ENCODE results near the gene ARHGAP10.

The ARHGAP10 gene

DNA sequence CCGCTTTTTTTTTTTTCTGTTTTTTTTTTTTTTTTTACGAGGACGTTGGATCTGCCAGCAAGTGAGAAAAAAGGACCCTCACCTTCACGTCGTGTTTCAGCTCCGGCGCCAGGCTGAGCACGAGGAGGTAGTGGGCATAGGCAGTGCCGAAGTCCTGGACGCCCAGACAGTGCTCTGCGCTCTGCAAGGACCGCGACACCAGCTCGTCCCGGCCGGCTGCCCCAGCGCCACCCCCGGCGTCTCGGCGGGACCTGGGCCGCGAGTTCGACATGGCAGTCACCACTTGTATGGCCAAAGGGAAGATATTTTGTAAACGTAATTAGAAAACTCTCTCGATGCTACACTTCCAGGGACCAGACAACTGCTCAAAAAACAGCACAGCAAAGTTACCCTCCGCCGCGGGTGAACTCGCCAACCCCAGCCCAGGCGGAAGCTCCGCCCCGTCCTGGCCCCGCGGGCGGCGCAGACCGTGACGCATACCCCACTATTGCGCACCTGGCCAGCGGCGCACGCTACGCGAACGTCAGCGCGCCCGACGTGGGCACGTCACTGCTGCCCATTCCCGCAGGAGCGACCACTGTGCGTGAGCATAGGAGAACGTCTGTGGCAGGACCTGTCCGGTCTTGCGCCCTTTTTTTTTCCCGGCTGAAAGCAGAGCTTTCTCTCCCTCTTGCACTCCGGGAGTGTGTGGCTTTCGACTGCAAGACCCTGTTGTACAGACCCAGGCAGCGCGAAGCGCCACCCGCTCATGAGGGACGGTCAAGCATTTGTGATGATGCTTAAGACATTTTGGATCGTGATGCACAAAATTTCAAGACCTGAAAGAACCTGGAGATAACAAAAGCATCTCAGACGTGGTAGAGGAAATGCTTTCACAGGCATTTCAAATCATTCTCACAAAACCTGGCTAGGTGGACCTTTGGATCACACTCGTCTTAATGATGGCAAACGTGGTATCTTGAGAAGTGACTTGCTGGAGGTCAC is 47.9 kb upstream of the ARHGAP10 start, which contains the start of gene PRMT9:
Gene PRMT9, minus strand, starts transcription at position 447 of the 984 bp plus-strand sequence. Its CDS starts 176 bp downstream, at position 271.
- Histone ChIP-seq H4K20me1 (ENCODE audit: insufficient read depth, low read length) (peaks cover 4% of the 10 kb centered on the region; the same call in 1 of the 2 replicates), H3K9ac (ENCODE audit: low read depth, low read length) (peak within 1 kb of the TSS; percentile 95), H3K36me3 (ENCODE audit: insufficient read depth, low read length) (peaks cover 6% of the 10 kb centered on the region), H3K27me3 (ENCODE audit: insufficient read depth, low read length, poor library complexity) (no peaks in the 10 kb centered on the region), H2AFZ (ENCODE audit: low read depth, low read length) (peak within 1 kb of the TSS; percentile 100), H3K4me2 (ENCODE audit: insufficient read depth, low read length) (peak within 1 kb of the TSS; percentile 94), H3K9me3 (ENCODE audit: insufficient read depth, low read length, severe bottlenecking) (no peaks in the 10 kb centered on the region), H3K27ac (ENCODE audit: low read length) (peak within 1 kb of the TSS; percentile 90), H3K4me1 (ENCODE audit: insufficient read depth, low read length) (peaks cover 32% of the 10 kb centered on the region), H3K4me3 (ENCODE audit: low read depth in 1 of 2, low read length in 2 of 2) (peak within 1 kb of the TSS; percentile 96 to 98), H3K79me2 (ENCODE audit: insufficient read depth, low read length) (peaks cover 30% of the 10 kb centered on the region)
- ATAC-seq (ENCODE audit: insufficient read depth, low read depth) = peak; percentile 96
- no peak for TF ChIP-seq EZH2 (IDR thresholded peaks at IDR 0.05; ENCODE audit: borderline replicate concordance, low read depth, low read length, severe bottlenecking)
- TF ChIP-seq, protein P1, sequence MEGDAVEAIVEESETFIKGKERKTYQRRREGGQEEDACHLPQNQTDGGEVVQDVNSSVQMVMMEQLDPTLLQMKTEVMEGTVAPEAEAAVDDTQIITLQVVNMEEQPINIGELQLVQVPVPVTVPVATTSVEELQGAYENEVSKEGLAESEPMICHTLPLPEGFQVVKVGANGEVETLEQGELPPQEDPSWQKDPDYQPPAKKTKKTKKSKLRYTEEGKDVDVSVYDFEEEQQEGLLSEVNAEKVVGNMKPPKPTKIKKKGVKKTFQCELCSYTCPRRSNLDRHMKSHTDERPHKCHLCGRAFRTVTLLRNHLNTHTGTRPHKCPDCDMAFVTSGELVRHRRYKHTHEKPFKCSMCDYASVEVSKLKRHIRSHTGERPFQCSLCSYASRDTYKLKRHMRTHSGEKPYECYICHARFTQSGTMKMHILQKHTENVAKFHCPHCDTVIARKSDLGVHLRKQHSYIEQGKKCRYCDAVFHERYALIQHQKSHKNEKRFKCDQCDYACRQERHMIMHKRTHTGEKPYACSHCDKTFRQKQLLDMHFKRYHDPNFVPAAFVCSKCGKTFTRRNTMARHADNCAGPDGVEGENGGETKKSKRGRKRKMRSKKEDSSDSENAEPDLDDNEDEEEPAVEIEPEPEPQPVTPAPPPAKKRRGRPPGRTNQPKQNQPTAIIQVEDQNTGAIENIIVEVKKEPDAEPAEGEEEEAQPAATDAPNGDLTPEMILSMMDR (IDR thresholded peaks at IDR 0.05; ENCODE audit: borderline replicate concordance, extremely low read depth, low read length, poor library complexity, severe bottlenecking) = no peak
- peak; percentile 87 for DNase-seq

DNA sequence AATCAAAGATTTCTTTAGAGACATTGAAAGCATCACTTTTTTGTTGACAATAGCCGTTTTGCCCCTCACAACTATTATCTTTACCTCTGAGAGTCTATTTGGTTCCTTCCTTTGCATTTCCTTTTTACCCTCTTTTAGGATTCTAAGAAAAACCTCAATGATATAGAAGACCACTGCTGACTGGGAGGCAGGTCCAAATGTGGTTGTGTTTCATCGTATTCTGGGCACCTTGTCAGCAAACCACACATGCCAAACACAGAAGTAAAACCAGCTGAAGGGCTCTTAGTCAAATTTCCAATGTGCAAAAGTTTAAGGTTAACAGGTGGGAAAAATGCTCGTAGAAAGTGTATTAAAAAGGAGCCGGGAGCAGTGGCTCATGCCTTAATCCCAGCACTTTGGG is 42.8 kb upstream of the ARHGAP10 start:
- Histone ChIP-seq H2AFZ (ENCODE audit: low read depth, low read length) (no peak overlapping the region; the same call in 1 of the 2 replicates), H4K20me1 (ENCODE audit: insufficient read depth, low read length) (no peaks in the 10 kb centered on the region)
- peak; percentile 87 for ATAC-seq (ENCODE audit: insufficient read depth, low read depth)

DNA sequence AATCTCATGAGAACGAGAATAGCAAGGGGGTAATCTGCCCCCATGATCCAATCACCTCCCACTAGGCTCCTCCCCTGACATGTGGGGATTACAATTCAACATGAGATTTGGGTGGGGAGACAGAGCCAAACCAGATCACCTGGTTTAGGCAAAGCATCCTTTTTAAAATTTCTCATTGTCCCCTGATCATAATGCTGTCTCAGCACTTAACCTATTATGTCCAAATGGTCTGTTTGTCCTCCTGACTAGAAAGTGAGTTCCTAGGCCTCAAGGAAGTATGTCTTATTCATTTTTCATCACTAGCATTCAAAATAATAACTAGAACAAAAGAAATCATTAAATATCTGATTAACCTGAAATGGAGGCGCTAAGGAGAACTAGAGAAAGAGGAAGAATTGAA is 40.1 kb upstream of the ARHGAP10 start:
- Histone ChIP-seq H3K4me1 (ENCODE audit: insufficient read depth, low read length) (peaks cover 23% of the 10 kb centered on the region), H3K36me3 (ENCODE audit: insufficient read depth, low read length) (no peaks in the 10 kb centered on the region), H3K27ac (ENCODE audit: low read length) (no peak overlapping the region), H3K4me2 (ENCODE audit: insufficient read depth, low read length) (no peak overlapping the region), H3K4me3 (ENCODE audit: low read depth in 1 of 2, low read length in 2 of 2) (no peak overlapping the region), H3K27me3 (ENCODE audit: insufficient read depth, low read length, poor library complexity) (no peaks in the 10 kb centered on the region), H2AFZ (ENCODE audit: low read depth, low read length) (no peak overlapping the region), H3K9ac (ENCODE audit: low read depth, low read length) (no peak overlapping the region), H3K9me3 (ENCODE audit: insufficient read depth, low read length, severe bottlenecking) (no peaks in the 10 kb centered on the region), H3K79me2 (ENCODE audit: insufficient read depth, low read length) (no peaks in the 10 kb centered on the region), H4K20me1 (ENCODE audit: insufficient read depth, low read length) (no peaks in the 10 kb centered on the region)
- DNase-seq (no peak), ATAC-seq (ENCODE audit: insufficient read depth, low read depth) (no peak)
- TF ChIP-seq, protein P1 (IDR thresholded peaks at IDR 0.05; ENCODE audit: borderline replicate concordance, extremely low read depth, low read length, poor library complexity, severe bottlenecking) = no peak
- no peak for TF ChIP-seq EZH2 (IDR thresholded peaks at IDR 0.05; ENCODE audit: borderline replicate concordance, low read depth, low read length, severe bottlenecking)

More for the DNA sequence above, 42.8 kb upstream of the ARHGAP10 start:
- H3K36me3 ChIP-seq (ENCODE audit: insufficient read depth, low read length) = no peaks in the 10 kb centered on the region; the same call in 1 of the 2 replicates
- H3K9ac ChIP-seq (ENCODE audit: low read depth, low read length) = peak overlapping the region; percentile 9; the same call in 1 of the 2 replicates
- TF ChIP-seq EZH2 (IDR thresholded peaks at IDR 0.05; ENCODE audit: borderline replicate concordance, low read depth, low read length, severe bottlenecking) = no peak
- TF ChIP-seq, protein P1 (IDR thresholded peaks at IDR 0.05; ENCODE audit: borderline replicate concordance, extremely low read depth, low read length, poor library complexity, severe bottlenecking) = no peak
- H3K9me3 ChIP-seq (ENCODE audit: insufficient read depth, low read length, severe bottlenecking) = no peaks in the 10 kb centered on the region
- no peak overlapping the region for H3K4me3 ChIP-seq (ENCODE audit: low read depth in 1 of 2, low read length in 2 of 2)
- H3K27me3 ChIP-seq (ENCODE audit: insufficient read depth, low read length, poor library complexity) = no peaks in the 10 kb centered on the region
- H3K79me2 ChIP-seq (ENCODE audit: insufficient read depth, low read length) = 0 out of 2 replicates have a peak, but pooled peaks cover 4% of the 10 kb centered on the region
- no peak overlapping the region; the same call in 1 of the 2 replicates for H3K27ac ChIP-seq (ENCODE audit: low read length)
- H3K4me2 ChIP-seq (ENCODE audit: insufficient read depth, low read length) = peak overlapping the region; percentile 50
- DNase-seq = peak; percentile 73
- peaks cover 32% of the 10 kb centered on the region for H3K4me1 ChIP-seq (ENCODE audit: insufficient read depth, low read length)

Measured in DND-41 (cell line).